GM12878 (cell line): ENCODE data around the gene TSC22D3. TPM values are rescaled to one million over a fixed set of nuclear protein-coding genes. Genes with fewer than 3 reads are reported as not detected.

Experiments
- ATAC-seq: fragments of 200-7000 bp; cut with Tn5 transposase; 3 replicates; pipeline ENCODE4 v1.9.1; 2020; ENCODE audit warnings: mild to moderate bottlenecking, moderate library complexity
- BruUV-seq: library from RNA; stranded (reverse); fragments of 400-500 nt; replicated peaks from 2 replicates; lab custom pipeline; 2021; lab: Mats Ljungman, UMichigan
- CTCF ChIA-PET: fragments of 300-600 bp; sonication (Branson Sonifier 250); formaldehyde crosslinking; extraction: SDS; loops from one replicate; lab custom pipeline; 2021; ENCODE audit warnings: inconsistent platforms; lab: Yijun Ruan, JAX
- POLR2A ChIA-PET: fragments of 350-600 bp; formaldehyde crosslinking; extraction: SDS; loops from one replicate; lab custom pipeline; 2021; ENCODE audit warnings: inconsistent platforms; lab: Charles Lee
- RAD21 ChIA-PET: fragments of 300-600 bp; sonication (Branson Sonifier 250); formaldehyde crosslinking; loops from one replicate; lab custom pipeline; 2023; ENCODE audit warnings: antibody characterized with exemption; ENCODE audit not compliant: unreplicated experiment; lab: Charles Lee
- SMC1A ChIA-PET: fragments of 300-600 bp; sonication (Branson Sonifier 250); formaldehyde crosslinking; loops from one replicate; lab custom pipeline; 2023; ENCODE audit not compliant: unreplicated experiment, uncharacterized antibody; lab: Charles Lee
- DNase-seq: peaks from one replicate; pipeline ENCODE4 v3.0.0-alpha.2; 2011; ENCODE audit warnings: low read depth, low spot score
- FAIRE-seq: peaks from 3 replicates; lab custom pipeline; 2011; peaks lifted over from hg19 to GRCh38; lab: Jason Lieb, UNC
- H2AFZ ChIP-seq: 2 replicates; pipeline ENCODE4 v1.6.0; 2011; ENCODE audit warnings: low read depth, low read length, control low read depth; ENCODE audit not compliant: control insufficient read depth
- H3K27ac ChIP-seq: 2 replicates; pipeline ENCODE4 v1.5.1; 2011; ENCODE audit warnings: control low read depth; ENCODE audit not compliant: control insufficient read depth, insufficient read depth
- H3K27me3 ChIP-seq, 2 experiments: replicated peaks in 1 of 2; 2 replicates each; pipeline versions ENCODE4 v1.6.0 to v1.6.1; 2011; ENCODE audit warnings: low read length in 1 of 2; ENCODE audit not compliant: control insufficient read depth in 2 of 2, insufficient read depth in 2 of 2
- H3K36me3 ChIP-seq, 2 experiments: 2 replicates each; pipeline ENCODE4 v1.5.1; 2011; ENCODE audit warnings: low read length in 1 of 2; ENCODE audit not compliant: control insufficient read depth in 2 of 2, insufficient read depth in 2 of 2
- H3K4me1 ChIP-seq: 2 replicates; pipeline ENCODE4 v1.6.1; 2011; ENCODE audit warnings: mild to moderate bottlenecking, low read length, moderate library complexity, mixed read lengths; ENCODE audit not compliant: control insufficient read depth, insufficient read depth
- H3K4me2 ChIP-seq: 2 replicates; pipeline ENCODE4 v1.6.0; 2011; ENCODE audit warnings: control low read depth; ENCODE audit not compliant: control insufficient read depth, insufficient read depth
- H3K4me3 ChIP-seq: fragments of 200-600 bp; sonication (generic); 2 replicates; pipeline ENCODE4 v1.5.1; 2016
- H3K79me2 ChIP-seq: 2 replicates; pipeline ENCODE4 v1.6.0; 2011; ENCODE audit warnings: low read length; ENCODE audit not compliant: control insufficient read depth, insufficient read depth
- H3K9ac ChIP-seq: 2 replicates; pipeline ENCODE4 v1.8.0; 2011; ENCODE audit warnings: low read length, control low read depth, mixed read lengths; ENCODE audit not compliant: control insufficient read depth, insufficient read depth
- H3K9me3 ChIP-seq: replicated peaks from 3 replicates; pipeline ENCODE4 v1.5.1; 2011; ENCODE audit warnings: mild to moderate bottlenecking, low read length; ENCODE audit not compliant: control insufficient read depth, insufficient read depth
- H4K20me1 ChIP-seq: 2 replicates; pipeline ENCODE4 v1.6.0; 2011; ENCODE audit not compliant: control insufficient read depth, insufficient read depth
- BRCA1 ChIP-seq: IDR thresholded peaks from 2 replicates; pipeline ENCODE4 v1.6.1; 2011; ENCODE audit warnings: low read depth, low read length, improper control_type of control experiment
- CBFB ChIP-seq: IDR thresholded peaks from 2 replicates; pipeline ENCODE4 v1.6.1; 2016; ENCODE audit warnings: antibody characterized with exemption, low read depth
- CEBPB ChIP-seq, 2 experiments: fragments of 150-350 bp in 1 of 2; IDR thresholded peaks; 2 replicates each; pipeline ENCODE4 v1.6.1; 2012 to 2014; ENCODE audit warnings: low read depth in 2 of 2, low read length in 2 of 2, borderline replicate concordance in 1 of 2, inconsistent platforms in 1 of 2
- CHD1 ChIP-seq: IDR thresholded peaks from 2 replicates; pipeline ENCODE4 v1.6.1; 2012; ENCODE audit warnings: low read depth, low read length, improper control_type of control experiment
- ETV6 ChIP-seq, 2 experiments: fragments of 450-650 bp in 1 of 2; IDR thresholded peaks in 1 of 2; conservative IDR thresholded peaks in 1 of 2; 2 replicates each; pipeline ENCODE4 v1.6.1; 2014; ENCODE audit warnings: antibody characterized with exemption in 1 of 2, borderline replicate concordance in 1 of 2, low read depth in 1 of 2, mild to moderate bottlenecking in 1 of 2, moderate library complexity in 1 of 2
- HCFC1 ChIP-seq: fragments of 150-350 bp; IDR thresholded peaks from 2 replicates; pipeline ENCODE4 v1.6.1; 2014; ENCODE audit warnings: low read length
- MEF2A ChIP-seq: IDR thresholded peaks from 2 replicates; pipeline ENCODE4 v1.6.1; 2011; ENCODE audit warnings: low read depth, mild to moderate bottlenecking, low read length, moderate library complexity; ENCODE audit not compliant: insufficient read depth
- RCOR1 ChIP-seq: conservative IDR thresholded peaks from 2 replicates; pipeline ENCODE4 v1.6.1; 2012; ENCODE audit warnings: low read depth, low read length, improper control_type of control experiment
- SMAD1 ChIP-seq: fragments of 450-650 bp; IDR thresholded peaks from 2 replicates; pipeline ENCODE4 v1.6.1; 2018; ENCODE audit warnings: mild to moderate bottlenecking, low read depth; ENCODE audit not compliant: partially characterized antibody
- SMARCA5 ChIP-seq: fragments of 450-650 bp; IDR thresholded peaks from 2 replicates; pipeline ENCODE4 v1.6.1; 2017; ENCODE audit warnings: mild to moderate bottlenecking
- SMC3 ChIP-seq: IDR thresholded peaks from 2 replicates; pipeline ENCODE4 v1.6.1; 2011; ENCODE audit warnings: low read length, improper control_type of control experiment, borderline replicate concordance
- WRNIP1 ChIP-seq: IDR thresholded peaks from 2 replicates; pipeline ENCODE4 v1.6.1; 2011; ENCODE audit warnings: low read depth, low read length, improper control_type of control experiment, borderline replicate concordance
- ZZZ3 ChIP-seq: IDR thresholded peaks from 2 replicates; pipeline ENCODE4 v1.6.1; 2011; ENCODE audit warnings: low read depth; ENCODE audit not compliant: control insufficient read depth, insufficient read length
- WGBS: methylation state at CpG from one replicate; pipeline ENCODE4 v1.1.6; 2016; ENCODE audit warnings: low lambda C conversion rate; ENCODE audit not compliant: insufficient replicate concordance, insufficient coverage; ENCODE audit errors: missing lambda C conversion rate; 5-methylcytosine and 5-hydroxymethylcytosine counted together
- in situ Hi-C: fragments of 300-500 bp; cut with MboI; formaldehyde crosslinking; loops from 9 replicates; pipeline ENCODE4 v1.14.3; 2018; ENCODE audit warnings: mixed read lengths
- intact Hi-C: fragments of 100-400 bp; cut with micrococcal nuclease; formaldehyde crosslinking; loops from one replicate; pipeline ENCODE4 v1.14.2; 2022; ENCODE audit not compliant: unreplicated experiment
- polyA plus RNA-seq, 11 experiments: library from polyadenylated mRNA; depleted of rRNA in 4 of 11; unstranded in 6 of 11; stranded (reverse) in 5 of 11; fragments of >200 nt; fragmentation: Nextera tagmentation in 4 of 11; fragmentation: Illumina TruSeq in 1 of 11; extraction: Ambion mirVana in 4 of 11; extraction: Trizol in 1 of 11; gene quantifications; 1 replicate in 1 of 11; 2 replicates in 10 of 11; pipeline versions ENCODE4 v1.2.1 to v1.2.3, GENCODE V29; 2011 to 2016; ENCODE audit warnings: inconsistent platforms in 2 of 11, missing spikeins in 2 of 11, low read depth in 1 of 11
- total RNA-seq, 4 experiments: library from RNA; depleted of rRNA in 3 of 4; stranded (reverse); fragments of >200 nt in 3 of 4; fragmentation: Illumina TruSeq in 1 of 4; extraction: Trizol in 1 of 4; gene quantifications; 2 replicates each; pipeline versions ENCODE4 v1.2.1 to v1.2.3, GENCODE V29; 2013 to 2021
- TF ChIP-seq, protein P1 (sequence below): fragments of 450-650 bp; IDR thresholded peaks from 2 replicates; pipeline ENCODE4 v1.6.1; 2016; ENCODE audit warnings: mild to moderate bottlenecking

TSC22D3 gene
- total and polyA plus RNA-seq, 10 of the 15 experiments (the other 5 are each of a cell fraction or from before 2014, with no cell fraction given): 4.6 to 122 (median 16.1) TPM

DNA sequence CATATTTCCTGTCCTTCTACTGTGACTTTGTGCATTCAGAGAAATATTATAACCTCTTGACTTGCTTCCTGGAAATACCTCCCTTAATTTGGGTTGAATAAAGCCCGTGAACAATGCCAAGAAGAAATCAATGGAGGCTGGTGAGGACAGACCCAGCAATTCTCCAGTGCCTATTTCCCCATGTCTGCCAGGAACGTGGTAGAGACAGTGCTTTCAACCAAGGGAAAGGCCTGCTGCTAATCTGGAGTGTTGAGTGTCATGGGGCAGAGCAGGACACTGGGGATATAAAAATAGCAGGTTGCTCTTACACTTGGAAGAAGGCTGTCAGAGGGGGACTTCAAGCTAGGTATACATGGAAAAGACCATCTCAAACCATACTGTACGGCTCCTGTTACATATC, 19.9 kb downstream of the TSC22D3 start:
- Histone ChIP-seq H3K36me3 (no peaks in the 10 kb centered on the region), H3K9ac (no peak overlapping the region), H2AFZ (no peak overlapping the region), H3K4me2 (no peak overlapping the region), H3K9me3 (no peaks in the 10 kb centered on the region), H3K4me1 (no peaks in the 10 kb centered on the region), H3K27me3 (no peaks in the 10 kb centered on the region), H4K20me1 (no peaks in the 10 kb centered on the region), H3K4me3 (no peak overlapping the region), H3K27ac (no peak overlapping the region), H3K79me2 (no peaks in the 10 kb centered on the region)
- in situ Hi-C loops (no loop called here), intact Hi-C loops (no loop called here)
- ChIA-PET RAD21 (no interaction called here), POLR2A (no interaction called here), CTCF (no interaction called here), SMC1A (interaction anchor here (1.0 kb wide), 1 partner anchor 83 kb away, joined by 3 read pairs; no protein-coding TSS in a partner anchor)
- no peak for ATAC-seq
- no peak for TF ChIP-seq WRNIP1
- no peak for TF ChIP-seq CBFB
- TF ChIP-seq MEF2A: no peak
- no peak for TF ChIP-seq SMAD1
- no peak for TF ChIP-seq HCFC1
- no peak for TF ChIP-seq ZZZ3
- TF ChIP-seq CEBPB (IDR thresholded peaks at IDR 0.05; ENCODE audit: borderline replicate concordance in 1 of 2, low read depth in 2 of 2, low read length in 2 of 2): no peak
- TF ChIP-seq BRCA1: no peak
- no peak for TF ChIP-seq SMC3
- no peak for TF ChIP-seq ETV6 (conservative IDR thresholded peaks at IDR 0.05 in 1 of 2, IDR thresholded peaks at IDR 0.05 in 1 of 2; ENCODE audit: borderline replicate concordance in 1 of 2, low read depth in 1 of 2)
- TF ChIP-seq RCOR1: no peak
- TF ChIP-seq SMARCA5: no peak
- TF ChIP-seq CHD1: no peak
- TF ChIP-seq, protein P1, sequence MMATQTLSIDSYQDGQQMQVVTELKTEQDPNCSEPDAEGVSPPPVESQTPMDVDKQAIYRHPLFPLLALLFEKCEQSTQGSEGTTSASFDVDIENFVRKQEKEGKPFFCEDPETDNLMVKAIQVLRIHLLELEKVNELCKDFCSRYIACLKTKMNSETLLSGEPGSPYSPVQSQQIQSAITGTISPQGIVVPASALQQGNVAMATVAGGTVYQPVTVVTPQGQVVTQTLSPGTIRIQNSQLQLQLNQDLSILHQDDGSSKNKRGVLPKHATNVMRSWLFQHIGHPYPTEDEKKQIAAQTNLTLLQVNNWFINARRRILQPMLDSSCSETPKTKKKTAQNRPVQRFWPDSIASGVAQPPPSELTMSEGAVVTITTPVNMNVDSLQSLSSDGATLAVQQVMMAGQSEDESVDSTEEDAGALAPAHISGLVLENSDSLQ: no peak
- no peak for DNase-seq
- 10% methylated on average over 3 of the region's 3 CpGs for WGBS
- FAIRE-seq: no peak
- BruUV-seq: no TSS peak
